Measurements from ENCODE around the gene ZNF668. TPM values are rescaled to one million over a fixed set of nuclear protein-coding genes. Genes with fewer than 3 reads are reported as not detected.

ZNF668 gene
- total and polyA plus RNA-seq, 2 of the 13 experiments (the other 11 are each of a cell fraction or from before 2014, with no cell fraction given): 3.8 to 9.8 TPM

DNA sequence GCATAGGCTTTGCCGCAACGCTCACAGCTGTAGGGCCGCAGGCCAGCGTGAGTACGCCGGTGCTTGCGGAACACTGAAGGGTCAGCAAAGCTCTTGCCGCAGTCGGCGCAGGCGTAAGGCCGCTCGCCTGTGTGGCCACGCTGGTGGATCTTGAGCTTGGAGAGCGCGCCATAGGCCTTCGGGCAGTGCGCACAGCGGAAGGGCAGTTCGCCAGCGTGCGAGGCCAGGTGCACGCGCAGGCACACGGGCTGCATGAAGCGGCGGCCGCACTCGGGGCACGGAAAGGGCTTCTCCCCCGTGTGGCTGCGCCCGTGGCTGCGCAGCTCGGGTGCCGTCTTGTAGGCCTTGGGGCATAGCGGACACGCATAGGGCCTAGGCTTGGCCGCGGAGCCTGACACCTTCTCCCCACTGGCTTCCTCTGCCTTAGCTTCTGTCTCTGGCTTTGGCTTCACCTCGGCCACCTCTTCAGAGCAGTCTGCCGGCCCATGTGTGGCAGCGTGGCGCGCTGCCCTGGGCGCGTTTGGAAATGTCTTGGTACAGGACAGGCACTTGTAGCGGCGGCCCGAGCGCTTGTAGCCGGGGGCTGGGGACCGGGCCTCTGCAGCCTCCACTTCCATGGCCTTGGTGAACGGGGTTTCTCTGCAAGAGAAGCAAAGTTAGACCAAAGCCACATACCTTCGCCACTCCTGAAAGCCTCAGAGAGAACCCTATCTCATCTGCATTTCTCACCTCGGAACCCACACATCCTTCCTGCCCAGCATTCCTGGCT is 10.0 kb downstream of the ZNF668 start:
- no peak overlapping the region for H3K27ac ChIP-seq (ENCODE audit: extremely low read length, insufficient read depth, low read length)
- H2AFZ ChIP-seq (ENCODE audit: low read length): no peak overlapping the region
- H4K20me1 ChIP-seq (ENCODE audit: insufficient read depth, low read length): no peaks in the 10 kb centered on the region
- CTCF ChIA-PET (ENCODE audit: low intra/inter-chr PET ratio, low total read pairs): no interaction called here
- WGBS (ENCODE audit: low lambda C conversion rate): 98% methylated on average over 54 of the region's 56 CpGs
- no peak overlapping the region for H3K4me3 ChIP-seq (replicated peaks in 1 of 3; ENCODE audit: insufficient read depth in 1 of 3, low read depth in 2 of 3, low read length in 3 of 3)
- no peak overlapping the region for H3K4me2 ChIP-seq (ENCODE audit: low read depth, low read length)
- no peak for DNase-seq (ENCODE audit: low spot score)
- no peaks in the 10 kb centered on the region for H3K27me3 ChIP-seq (ENCODE audit: control insufficient read depth in 1 of 2, insufficient read depth in 2 of 2, low read length in 2 of 2)
- no peaks in the 10 kb centered on the region for H3K9me3 ChIP-seq (ENCODE audit: low read length)
- peaks cover 20% of the 10 kb centered on the region for H3K79me2 ChIP-seq (ENCODE audit: insufficient read depth, low read length)
- H3K9ac ChIP-seq (ENCODE audit: insufficient read depth, low read depth, low read length): no peak overlapping the region
- intact Hi-C loops (cut with micrococcal nuclease; ENCODE audit: unreplicated experiment) (no loop called here), in situ Hi-C loops (cut with HindIII; ENCODE audit: extremely low pct_ligation_motif_present, low pct_unique_long_range_greater_than_20kb) (no loop called here)
- no peaks in the 10 kb centered on the region for H3K4me1 ChIP-seq (ENCODE audit: insufficient read depth, low read length)
- POLR2A ChIA-PET: no interaction called here
- ATAC-seq: no peak; the same call in 1 of the 3 replicates
- H3K36me3 ChIP-seq (replicated peaks in 1 of 2; ENCODE audit: control insufficient read depth in 1 of 2, insufficient read depth in 2 of 2, low read length in 2 of 2): peaks cover 14 to 29% of the 10 kb centered on the region in 2 experiments; a peak in 4 of 5 replicates
- peak; percentile 30; the same call in 1 of the 2 replicates for TF ChIP-seq RBFOX2 (IDR thresholded peaks at IDR 0.05; ENCODE audit: low read depth, low read length)
- 0 out of 2 replicates have a peak, but pooled peaks have one; percentile 18 for TF ChIP-seq HOXA3 (CRISPR knock-in tag; IDR thresholded peaks at IDR 0.05)
- TF ChIP-seq ATF7 (IDR thresholded peaks at IDR 0.05): no peak
- TF ChIP-seq ATF7 (CRISPR knock-in tag; IDR thresholded peaks at IDR 0.05): no peak
- TF ChIP-seq AGO2 (optimal IDR thresholded peaks at IDR 0.05; ENCODE audit: low read depth, low read length): peak; percentile 70
- 0 out of 2 replicates have a peak, but pooled peaks have one; percentile 34 for TF ChIP-seq ZBTB38 (CRISPR knock-in tag; IDR thresholded peaks at IDR 0.05)
- TF ChIP-seq CENPT (CRISPR knock-in tag; IDR thresholded peaks at IDR 0.05; ENCODE audit: low read depth): 0 out of 2 replicates have a peak, but pooled peaks have one; percentile 33
- TF ChIP-seq, protein P1, sequence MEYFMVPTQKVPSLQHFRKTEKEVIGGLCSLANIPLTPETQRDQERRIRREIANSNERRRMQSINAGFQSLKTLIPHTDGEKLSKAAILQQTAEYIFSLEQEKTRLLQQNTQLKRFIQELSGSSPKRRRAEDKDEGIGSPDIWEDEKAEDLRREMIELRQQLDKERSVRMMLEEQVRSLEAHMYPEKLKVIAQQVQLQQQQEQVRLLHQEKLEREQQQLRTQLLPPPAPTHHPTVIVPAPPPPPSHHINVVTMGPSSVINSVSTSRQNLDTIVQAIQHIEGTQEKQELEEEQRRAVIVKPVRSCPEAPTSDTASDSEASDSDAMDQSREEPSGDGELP (IDR thresholded peaks at IDR 0.05; ENCODE audit: borderline replicate concordance, low read depth): no peak
- TF ChIP-seq DNMT1 (CRISPR knock-in tag; IDR thresholded peaks at IDR 0.05): 0 out of 2 replicates have a peak, but pooled peaks have one; percentile 40
- BruUV-seq (replicated peaks): no TSS peak
- no peak for FAIRE-seq

All from HepG2 (cell line).